EL (cell line): Measurements from ENCODE around the gene APOBEC3C.
A peak's percentile ranks its signal among the peaks of the same experiment; 100 is the strongest.
"Not testable (repeated sequence)": the region's sequence is repeated elsewhere in the genome, so short reads cannot be mapped to it uniquely, and the experiment has no call there.

Source experiments
- DNase-seq: peaks from one replicate; pipeline ENCODE4 v3.0.0-alpha.2; 2016

The APOBEC3C gene

GRCh38 chr22:39024519-39025308 is 10.7 kb downstream of the APOBEC3C start:
- no peak for DNase-seq

DNA sequence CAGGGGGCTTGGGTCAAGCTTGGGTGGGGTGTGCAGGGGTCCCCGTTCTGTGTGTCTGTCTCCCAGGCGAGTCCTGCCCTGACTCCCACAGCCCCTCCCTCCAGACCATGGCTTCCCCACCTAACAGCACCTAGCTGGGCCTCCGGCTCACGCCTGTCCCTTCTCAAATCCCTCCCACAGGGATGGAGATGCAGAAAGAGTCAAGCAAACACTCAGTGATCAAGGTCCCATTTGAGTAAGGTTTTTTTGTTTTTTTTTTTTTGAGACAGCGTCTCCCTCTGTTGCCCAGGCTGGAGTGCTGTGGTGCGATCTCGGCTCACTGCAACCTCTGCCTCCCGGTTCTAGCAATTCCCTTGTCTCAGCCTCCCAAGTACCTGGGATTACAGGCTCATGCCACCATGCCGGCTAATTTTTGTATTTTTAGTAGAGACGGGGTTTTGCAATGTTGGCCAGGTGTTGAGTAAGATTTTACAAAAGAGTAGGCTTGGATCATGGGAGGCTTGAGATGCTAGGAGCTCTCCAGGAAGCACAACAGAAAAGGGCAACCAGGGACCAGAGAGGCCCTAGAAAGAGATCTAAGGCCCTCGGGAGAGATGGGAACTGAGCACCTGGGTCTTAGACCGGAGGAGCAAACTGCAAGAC is 12.6 kb downstream of the APOBEC3C start:
- no peak for DNase-seq

GRCh38 chr22:39027717-39028116 is 13.7 kb downstream of the APOBEC3C start:
- no peak for DNase-seq

DNA sequence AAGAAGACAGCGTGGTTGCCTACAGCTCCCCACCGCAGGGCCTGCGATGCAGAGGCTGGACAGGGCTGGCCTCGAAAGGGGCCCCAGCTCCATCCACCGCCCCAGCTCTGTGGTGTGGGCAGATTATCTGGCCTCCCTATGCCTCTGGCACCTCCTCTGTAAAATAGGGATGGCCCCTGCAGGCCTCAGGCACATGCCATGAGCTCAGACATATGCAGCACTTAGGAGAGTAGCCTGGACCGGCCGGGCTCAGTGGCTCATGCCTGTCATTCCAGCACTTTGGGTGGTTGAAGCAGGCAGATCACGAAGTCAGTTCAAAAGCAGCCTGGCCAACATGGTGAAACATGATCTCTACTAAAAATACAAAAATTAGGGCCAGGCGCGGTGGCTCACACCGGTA is 14.2 kb downstream of the APOBEC3C start:
- DNase-seq: no peak

DNA sequence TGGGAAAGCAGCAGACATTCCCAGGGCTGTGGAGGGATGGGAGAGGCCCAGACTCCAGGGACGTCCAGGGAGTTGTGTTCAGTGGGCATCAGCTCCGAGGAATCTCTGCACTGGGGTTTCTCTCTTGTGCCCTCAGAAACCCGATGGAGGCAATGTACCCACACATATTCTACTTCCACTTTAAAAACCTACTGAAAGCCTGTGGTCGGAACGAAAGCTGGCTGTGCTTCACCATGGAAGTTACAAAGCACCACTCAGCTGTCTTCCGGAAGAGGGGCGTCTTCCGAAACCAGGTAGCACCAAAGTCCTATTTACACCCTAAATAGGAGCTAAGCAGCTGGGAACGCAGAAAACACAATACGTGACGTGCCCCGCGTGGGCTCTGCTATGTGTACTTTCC is 15.2 kb downstream of the APOBEC3C start:
- DNase-seq: no peak

DNA sequence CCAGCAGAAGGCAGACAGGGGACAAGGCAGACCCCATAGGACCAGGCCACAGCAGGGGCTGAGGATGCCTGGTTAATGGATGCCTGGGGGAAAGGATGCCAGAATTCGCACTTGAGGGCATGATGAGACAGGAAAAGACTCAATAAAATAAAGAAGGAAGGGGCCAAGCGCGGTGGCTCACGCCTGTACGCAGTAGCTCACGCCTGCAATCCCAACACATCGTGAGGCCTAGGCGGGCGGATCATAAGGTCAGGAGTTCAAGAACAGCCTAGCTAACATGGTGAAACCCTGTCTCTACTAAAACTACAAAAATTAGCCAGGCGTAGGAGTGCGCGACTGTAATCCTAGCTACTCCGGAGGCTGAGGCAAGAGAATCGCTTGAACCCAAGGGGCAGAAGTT is 16.6 kb downstream of the APOBEC3C start:
- DNase-seq: no peak

- DNase-seq: not testable (repeated sequence)
These were observed 17.6 kb downstream of the APOBEC3C start for GRCh38 chr22:39031434-39032295.

DNA sequence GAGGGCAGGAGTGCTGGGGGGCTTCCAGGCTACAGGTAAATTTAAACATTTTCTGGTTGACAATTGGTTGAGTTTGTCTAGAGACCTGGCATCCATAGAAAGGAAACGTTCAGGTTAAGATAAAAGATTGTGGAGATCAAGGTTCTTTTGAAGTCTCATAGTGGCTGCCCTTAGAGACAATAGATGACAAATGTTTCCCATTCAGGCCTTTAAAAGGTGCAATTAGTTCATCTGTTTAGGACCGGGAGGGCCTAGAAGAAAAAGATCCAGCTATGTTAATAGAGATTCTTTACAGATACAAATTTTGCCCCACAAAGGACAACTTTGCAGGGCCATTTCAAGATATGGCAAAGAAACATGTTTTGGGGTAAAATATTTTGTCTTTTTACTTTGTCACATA is 23.0 kb downstream of the APOBEC3C start:
- DNase-seq: not testable (repeated sequence)

GRCh38 chr22:39039306-39040126 is 25.5 kb downstream of the APOBEC3C start:
- DNase-seq: no peak

- not testable (repeated sequence) for DNase-seq
These were observed 26.1 kb downstream of the APOBEC3C start for GRCh38 chr22:39040155-39040537.

- DNase-seq: peak; percentile 76
These were observed 26.7 kb downstream of the APOBEC3C start, which contains the start of gene APOBEC3F for GRCh38 chr22:39040538-39041296. TSS of gene APOBEC3F (plus strand) at chr22:39040864. CDS start at chr22:39040961, 97 bp downstream.

GRCh38 chr22:39041908-39042307 is 27.9 kb downstream of the APOBEC3C start:
- DNase-seq: no peak

DNA sequence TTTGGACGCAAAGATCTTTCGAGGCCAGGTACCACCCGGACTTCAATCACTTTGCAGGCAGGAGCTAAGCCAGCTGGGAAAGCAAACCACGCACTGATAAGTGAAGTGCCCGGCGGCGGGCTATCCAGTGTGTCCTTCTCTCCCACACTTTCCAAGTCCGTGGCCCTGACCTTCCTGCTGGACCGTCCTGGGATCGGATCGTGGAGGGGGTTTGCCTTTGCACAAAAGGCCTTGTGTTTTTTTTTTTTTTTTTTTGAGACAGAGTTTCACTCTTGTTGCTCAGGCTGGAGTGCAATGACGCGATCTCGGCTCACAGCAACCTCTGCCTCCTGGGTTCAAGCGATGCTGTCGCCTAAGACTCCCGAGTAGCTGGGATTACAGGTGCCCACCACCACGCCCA is 29.0 kb downstream of the APOBEC3C start:
- DNase-seq: not testable (repeated sequence)

- not testable (repeated sequence) for DNase-seq
These were observed 31.1 kb downstream of the APOBEC3C start for GRCh38 chr22:39045136-39045535.

DNA sequence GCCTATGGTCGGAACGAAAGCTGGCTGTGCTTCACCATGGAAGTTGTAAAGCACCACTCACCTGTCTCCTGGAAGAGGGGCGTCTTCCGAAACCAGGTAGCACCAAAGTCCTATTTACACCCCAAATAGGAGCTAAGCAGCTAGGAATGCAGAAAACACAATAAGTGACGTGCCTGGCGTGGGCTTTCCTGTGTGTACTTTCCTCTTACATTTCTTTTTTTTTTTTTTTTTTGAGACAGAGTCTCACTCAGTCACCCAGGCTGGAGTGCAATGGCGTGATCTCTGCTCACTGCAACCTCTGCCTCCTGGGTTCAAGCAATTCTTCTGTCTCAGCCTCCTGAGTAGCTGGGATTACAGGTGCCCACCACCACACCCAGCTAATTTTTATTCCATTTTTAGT is 35.4 kb downstream of the APOBEC3C start:
- not testable (repeated sequence) for DNase-seq

DNA sequence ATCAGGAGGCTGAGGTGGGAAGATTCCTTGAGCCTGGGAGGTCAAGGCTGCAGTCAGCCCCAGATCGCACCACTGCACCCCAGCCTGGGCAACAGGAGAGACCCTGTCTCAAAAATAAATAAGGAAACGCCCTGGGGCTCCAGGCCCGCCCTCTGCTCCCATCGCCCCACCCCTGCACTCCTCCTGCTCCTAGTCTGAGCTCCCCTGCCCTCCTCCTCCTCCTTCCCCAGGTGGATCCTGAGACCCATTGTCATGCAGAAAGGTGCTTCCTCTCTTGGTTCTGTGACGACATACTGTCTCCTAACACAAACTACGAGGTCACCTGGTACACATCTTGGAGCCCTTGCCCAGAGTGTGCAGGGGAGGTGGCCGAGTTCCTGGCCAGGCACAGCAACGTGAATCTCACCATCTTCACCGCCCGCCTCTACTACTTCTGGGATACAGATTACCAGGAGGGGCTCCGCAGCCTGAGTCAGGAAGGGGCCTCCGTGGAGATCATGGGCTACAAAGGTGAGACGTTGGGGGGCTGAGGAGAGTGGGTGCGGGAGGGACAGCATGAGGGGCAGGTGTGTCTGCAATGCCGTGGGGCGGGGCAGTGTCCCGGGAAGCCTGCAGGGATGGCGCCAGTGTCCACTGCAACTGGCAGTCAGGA is 37.9 kb downstream of the APOBEC3C start:
- not testable (repeated sequence) for DNase-seq

GRCh38 chr22:39055658-39056057 is 41.6 kb downstream of the APOBEC3C start:
- no peak for DNase-seq

- not testable (repeated sequence) for DNase-seq
These were observed 47.2 kb downstream of the APOBEC3C start for GRCh38 chr22:39061290-39061689.

GRCh38 chr22:39061951-39062350 is 47.9 kb downstream of the APOBEC3C start:
- peak; percentile 18 for DNase-seq

DNA sequence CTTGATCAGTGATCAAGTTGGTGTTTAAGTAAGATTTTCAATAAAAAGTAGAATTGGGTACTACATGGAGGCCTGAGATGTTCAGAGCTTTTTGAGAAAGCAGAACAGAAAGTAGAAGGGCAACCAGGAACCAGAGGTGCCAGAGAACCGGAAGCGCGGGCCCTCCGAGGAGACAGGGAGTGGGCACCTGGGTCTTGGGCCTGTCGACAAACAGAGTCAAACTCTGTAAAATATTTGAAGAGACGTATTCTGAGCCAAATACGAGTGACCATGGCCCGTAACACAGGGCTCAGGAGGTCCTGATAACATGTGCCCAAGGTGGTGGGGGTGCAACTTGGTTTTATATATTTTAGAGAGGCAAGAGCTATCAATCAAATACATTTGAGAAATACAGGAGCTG is 49.8 kb downstream of the APOBEC3C start:
- DNase-seq: not testable (repeated sequence)
